ENCODE measurements around the gene UNK.

The UNK gene
- 27.4 to 42.2 reads per million in 2 experiments for total RNA-seq

GRCh38 chr17:75784473-75785015 lies at the start of gene UNK:
Gene UNK, plus strand, starts transcription at chr17:75784806. Its CDS starts 75 bp downstream, at chr17:75784881.
- DNase-seq (ENCODE audit: low read depth): peak; percentile 92

- DNase-seq (ENCODE audit: low read depth): no peak
These were observed 48.3 kb upstream of the UNK start for GRCh38 chr17:75736173-75736835.

- no peak for DNase-seq (ENCODE audit: low read depth)
These were observed 47.3 kb upstream of the UNK start for GRCh38 chr17:75737133-75737962.

- no peak for DNase-seq (ENCODE audit: low read depth)
These were observed 46.3 kb upstream of the UNK start for GRCh38 chr17:75738218-75738802.

- DNase-seq (ENCODE audit: low read depth): no peak
These were observed 45.4 kb upstream of the UNK start for GRCh38 chr17:75739174-75739573.

GRCh38 chr17:75739801-75740200 lies 44.8 kb upstream of the UNK start:
- no peak for DNase-seq (ENCODE audit: low read depth)

GRCh38 chr17:75740215-75740614 lies 44.4 kb upstream of the UNK start:
- DNase-seq (ENCODE audit: low read depth): no peak

GRCh38 chr17:75740631-75741077 lies 44.0 kb upstream of the UNK start:
- no peak for DNase-seq (ENCODE audit: low read depth)

GRCh38 chr17:75742337-75742736 lies 42.3 kb upstream of the UNK start:
- DNase-seq (ENCODE audit: low read depth): no peak

GRCh38 chr17:75743625-75744206 lies 40.9 kb upstream of the UNK start:
- DNase-seq (ENCODE audit: low read depth): no peak

- no peak for DNase-seq (ENCODE audit: low read depth)
These were observed 35.9 kb upstream of the UNK start for GRCh38 chr17:75748706-75749105.

GRCh38 chr17:75749545-75750389 lies 34.8 kb upstream of the UNK start:
- DNase-seq (ENCODE audit: low read depth): peak; percentile 76

- DNase-seq (ENCODE audit: low read depth): no peak
These were observed 33.8 kb upstream of the UNK start for GRCh38 chr17:75750661-75751423.

GRCh38 chr17:75751676-75752404 lies 32.8 kb upstream of the UNK start:
- DNase-seq (ENCODE audit: low read depth): no peak

- DNase-seq (ENCODE audit: low read depth): no peak
These were observed 32.2 kb upstream of the UNK start for GRCh38 chr17:75752405-75752709.

- DNase-seq (ENCODE audit: low read depth): no peak
These were observed 31.6 kb upstream of the UNK start for GRCh38 chr17:75752802-75753513.

GRCh38 chr17:75753514-75754377 lies 30.9 kb upstream of the UNK start:
- DNase-seq (ENCODE audit: low read depth): peak; percentile 53

All from T follicular helper cell (primary cell).